Measurements from ENCODE around the gene ZNF536.

GRCh38 chr19:30385174-30385573 lies 13.0 kb downstream of the ZNF536 start:
- no peak for TF ChIP-seq CTCF (conservative IDR thresholded peaks at IDR 0.05)
- TF ChIP-seq EZH2 (IDR thresholded peaks at IDR 0.05; ENCODE audit: low read depth): no peak
